NCI-H82 treated with DMSO at 0.1 percent for 48 hours (cell line): ENCODE data around the gene NEU2.
"Not testable (repeated sequence)": the region's sequence is repeated elsewhere in the genome, so short reads cannot be mapped to it uniquely, and the experiment has no call there.

ENCODE experiments used
- DNase-seq: peaks from one replicate; lab custom pipeline; 2025; ENCODE audit not compliant: unreplicated experiment; lab: John Stamatoyannopoulos, UW

The NEU2 gene

GRCh38 chr2:233033672-233034071 is 1.2 kb downstream of the NEU2 start:
- DNase-seq, result no peak

DNA sequence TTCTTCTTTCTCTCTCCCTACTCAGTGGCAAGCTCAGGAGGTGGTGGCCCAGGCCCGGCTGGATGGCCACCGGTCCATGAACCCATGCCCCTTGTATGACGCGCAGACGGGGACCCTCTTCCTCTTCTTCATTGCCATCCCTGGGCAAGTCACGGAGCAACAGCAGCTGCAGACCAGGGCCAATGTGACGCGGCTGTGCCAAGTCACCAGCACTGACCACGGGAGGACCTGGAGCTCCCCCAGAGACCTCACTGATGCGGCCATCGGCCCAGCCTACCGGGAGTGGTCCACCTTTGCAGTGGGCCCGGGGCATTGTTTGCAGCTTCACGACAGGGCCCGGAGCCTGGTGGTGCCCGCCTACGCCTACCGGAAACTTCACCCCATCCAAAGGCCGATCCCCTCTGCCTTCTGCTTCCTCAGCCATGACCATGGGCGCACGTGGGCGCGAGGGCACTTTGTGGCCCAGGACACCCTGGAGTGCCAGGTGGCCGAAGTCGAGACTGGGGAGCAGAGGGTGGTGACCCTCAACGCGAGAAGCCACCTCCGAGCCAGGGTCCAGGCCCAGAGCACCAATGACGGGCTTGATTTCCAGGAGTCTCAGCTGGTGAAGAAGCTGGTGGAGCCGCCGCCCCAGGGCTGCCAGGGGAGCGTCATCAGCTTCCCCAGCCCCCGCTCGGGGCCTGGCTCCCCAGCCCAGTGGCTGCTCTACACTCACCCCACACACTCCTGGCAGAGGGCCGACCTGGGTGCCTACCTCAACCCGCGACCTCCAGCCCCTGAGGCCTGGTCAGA is 1.8 kb downstream of the NEU2 start:
- no peak for DNase-seq

DNA sequence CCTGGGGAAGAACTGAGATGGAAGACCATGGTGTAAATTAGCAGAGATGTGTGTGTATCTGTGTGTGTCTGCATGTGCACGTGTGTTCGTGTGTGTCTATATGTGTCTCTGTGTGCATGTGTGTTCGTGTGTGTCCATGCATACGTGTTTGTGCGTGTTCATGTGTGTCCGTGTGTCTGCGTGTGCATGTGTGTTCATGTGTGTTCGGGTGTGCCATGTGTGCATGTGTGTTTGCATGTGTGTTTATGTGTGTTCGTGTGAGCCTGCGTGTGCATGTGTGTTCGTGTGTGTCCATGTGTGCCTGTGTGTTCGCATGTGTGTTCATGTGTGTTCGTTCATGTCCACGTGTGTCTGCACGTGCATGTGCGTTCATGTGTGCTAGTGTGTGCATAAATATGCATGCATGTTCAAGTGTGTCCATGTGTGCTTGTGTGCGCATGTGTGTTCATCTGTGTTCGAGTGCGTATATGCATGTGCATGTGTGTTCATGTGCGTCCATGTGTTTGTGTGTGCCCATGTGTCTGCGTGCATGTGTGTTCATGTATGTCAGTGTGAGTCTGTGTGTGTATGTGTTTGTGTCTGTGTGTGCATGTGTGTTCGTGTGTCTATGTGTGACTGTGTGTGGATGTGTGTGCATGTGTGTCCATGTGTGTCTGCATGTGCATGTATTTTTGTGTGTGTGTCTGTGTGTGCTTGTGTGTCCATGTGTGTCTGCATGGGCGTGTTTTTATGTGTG is 3.1 kb downstream of the NEU2 start:
- DNase-seq, result no peak

- DNase-seq, result no peak
Measured at GRCh38 chr2:233036162-233036838, 3.8 kb downstream of the NEU2 start.

GRCh38 chr2:233037078-233037477 is 4.6 kb downstream of the NEU2 start:
- no peak for DNase-seq

- no peak for DNase-seq
Measured at GRCh38 chr2:233039212-233039845, 6.9 kb downstream of the NEU2 start.

DNA sequence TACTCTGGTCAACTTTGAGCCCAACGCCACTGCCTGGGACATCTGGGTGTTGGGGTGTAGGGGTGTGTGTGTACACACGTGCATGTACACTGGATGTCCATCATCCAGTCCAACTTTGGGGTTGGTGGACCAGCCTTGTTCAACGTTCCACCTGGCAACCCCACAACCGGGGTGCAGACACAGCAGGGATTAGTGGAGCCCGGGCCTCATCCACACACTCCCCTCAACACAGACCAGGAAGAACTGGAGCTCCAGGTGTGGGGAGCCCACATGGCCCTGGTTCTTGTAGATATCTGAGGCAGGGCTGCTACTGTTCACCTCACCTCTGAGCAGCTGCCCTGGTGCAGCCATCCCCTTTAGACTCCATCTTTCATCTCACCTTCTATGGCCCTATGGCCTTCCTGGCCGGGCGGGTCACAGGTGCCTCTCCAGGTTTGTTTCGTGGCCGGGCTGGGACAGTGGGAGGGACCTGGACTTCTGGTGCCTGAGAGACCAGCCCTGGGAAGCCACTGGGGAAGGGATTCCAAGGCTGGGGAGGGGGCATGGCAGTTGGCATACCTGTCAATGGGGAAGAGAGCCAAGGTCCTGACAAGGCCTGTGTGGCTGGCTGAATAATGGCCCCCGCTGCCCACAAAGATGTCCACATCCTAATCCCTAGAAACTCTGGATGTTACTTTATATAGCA is 7.5 kb downstream of the NEU2 start:
- DNase-seq, result no peak

GRCh38 chr2:233040571-233040970 is 8.1 kb downstream of the NEU2 start:
- no peak for DNase-seq

- no peak for DNase-seq
Measured at GRCh38 chr2:233041722-233042323, 9.4 kb downstream of the NEU2 start.

DNA sequence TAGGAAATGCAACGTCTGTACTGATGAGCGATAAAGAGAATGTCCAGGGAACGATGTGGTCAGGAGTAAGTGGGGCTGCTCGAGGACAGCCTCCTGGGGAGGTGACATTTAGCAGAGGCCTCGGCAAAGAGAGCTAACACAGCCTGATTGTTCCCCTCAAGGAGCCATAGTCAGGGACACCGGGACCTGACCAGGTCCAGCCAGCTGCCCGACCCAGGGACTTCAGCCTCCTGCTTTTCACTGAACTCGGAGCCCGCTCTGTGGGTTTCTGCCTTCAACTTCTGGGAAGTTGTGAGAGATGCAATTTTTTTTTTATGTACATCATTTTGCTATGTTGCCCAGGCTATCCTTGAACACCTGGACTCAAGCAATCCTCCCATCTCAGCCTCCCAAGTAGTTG is 10.1 kb downstream of the NEU2 start:
- no peak for DNase-seq

- DNase-seq, result no peak
Measured at GRCh38 chr2:233044974-233045605, 12.6 kb downstream of the NEU2 start.

DNA sequence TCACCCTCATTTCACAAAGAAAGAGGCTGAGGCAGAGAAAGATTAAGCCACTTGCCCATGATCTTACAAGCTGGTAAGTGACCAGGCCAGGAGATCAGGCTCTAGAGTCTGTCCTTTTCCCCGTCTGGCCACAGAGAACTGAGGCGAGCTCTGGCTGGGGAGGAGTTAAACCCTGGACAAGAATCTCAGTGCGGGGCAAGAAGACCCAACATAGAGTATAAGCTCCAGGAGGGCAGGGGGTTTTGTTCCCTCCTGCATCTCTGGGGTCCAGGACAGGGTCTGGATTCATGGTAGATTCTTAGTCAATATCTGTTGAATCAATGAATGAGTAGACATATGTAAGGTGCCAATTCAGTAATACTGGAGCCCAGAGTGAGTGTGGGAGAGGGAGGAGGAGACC is 14.7 kb downstream of the NEU2 start:
- no peak for DNase-seq

- DNase-seq, result no peak
Measured at GRCh38 chr2:233047667-233048066, 15.2 kb downstream of the NEU2 start.

DNA sequence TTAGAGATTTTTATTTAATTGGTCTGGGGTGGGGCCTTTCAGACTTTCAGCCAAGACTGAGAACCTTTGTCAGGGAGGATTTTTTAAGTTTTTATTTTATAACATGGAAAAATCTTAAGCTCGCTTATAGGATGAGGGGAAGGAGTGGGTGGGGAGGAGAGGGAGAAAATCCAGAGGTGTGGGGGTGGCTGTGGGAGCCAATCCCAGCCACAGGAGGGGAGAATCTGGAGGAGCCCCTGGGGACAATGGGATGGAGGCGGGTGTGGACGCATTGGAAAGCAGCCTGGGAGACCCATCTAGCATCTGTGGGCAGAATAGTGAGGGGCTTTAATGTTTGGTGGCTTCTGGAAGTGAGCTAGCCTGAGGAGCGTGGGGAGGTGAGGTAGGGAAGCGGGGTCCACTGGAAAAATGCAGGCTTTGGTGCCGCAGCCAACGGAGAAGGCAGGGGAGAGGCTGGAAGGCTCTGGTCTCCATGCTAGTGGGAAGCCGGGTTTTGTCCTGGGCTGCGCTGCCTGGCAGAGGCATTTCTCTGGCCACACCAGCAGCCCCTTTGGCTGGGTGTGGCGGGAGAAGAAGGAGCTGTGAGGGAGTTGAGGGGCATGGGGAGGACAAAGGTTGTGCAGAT is 16.2 kb downstream of the NEU2 start:
- no peak for DNase-seq

GRCh38 chr2:233049194-233049761 is 16.8 kb downstream of the NEU2 start:
- no peak for DNase-seq

DNA sequence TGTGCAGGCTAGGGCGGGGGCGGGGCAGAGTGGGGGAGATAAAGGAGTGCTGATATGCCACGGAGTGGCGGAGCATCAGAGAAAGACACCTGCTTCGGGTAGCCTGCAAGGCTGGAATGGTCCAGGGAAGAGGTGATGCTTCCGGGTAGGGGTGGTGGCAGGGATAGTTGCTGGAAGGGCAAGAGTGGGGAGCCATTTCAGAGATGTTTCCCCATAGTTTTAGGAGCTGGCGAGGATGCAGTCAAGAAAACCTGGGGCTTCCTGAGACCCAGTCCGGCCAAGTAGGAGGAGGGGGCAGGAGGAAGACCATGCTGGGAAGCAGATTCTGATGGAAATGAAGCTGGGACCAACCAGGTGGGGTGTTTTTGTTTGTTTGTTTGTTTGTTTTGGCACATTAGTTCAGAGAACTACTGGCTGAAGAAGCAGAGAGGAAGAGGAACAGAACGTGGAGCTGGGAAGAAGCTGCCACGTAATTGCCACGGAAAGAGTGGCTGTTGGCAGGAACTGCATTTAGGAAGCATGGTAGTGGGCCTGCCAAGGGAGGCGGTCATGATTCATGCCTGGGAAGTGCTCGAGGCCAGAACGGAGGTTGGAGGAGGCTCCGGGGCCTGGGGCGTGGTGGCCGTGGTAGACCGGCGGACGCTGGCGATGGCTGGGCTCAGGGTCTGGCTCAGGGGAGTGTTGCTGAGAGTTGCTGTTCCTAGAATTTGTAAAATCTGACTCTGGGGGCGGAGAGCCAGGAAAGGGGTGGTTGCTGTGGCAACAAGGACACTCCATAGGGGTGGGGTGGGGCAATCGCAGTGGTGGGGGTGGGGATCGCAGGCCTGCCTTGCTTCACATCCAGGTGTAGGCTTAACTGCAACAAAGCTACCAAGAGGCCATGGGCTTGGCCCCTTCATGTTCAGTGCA is 19.0 kb downstream of the NEU2 start:
- DNase-seq, result no peak

GRCh38 chr2:233052517-233052916 is 20.0 kb downstream of the NEU2 start:
- DNase-seq, result not testable (repeated sequence)
